HG03060 (cell line): ENCODE measurements around the gene UTP14A.

Source experiments
- ATAC-seq: cut with Tn5 transposase; IDR thresholded peaks from one replicate; pipeline ENCODE4 v1.9.1; 2021; ENCODE audit warnings: low read depth, moderate number of reproducible peaks; ENCODE audit not compliant: unreplicated experiment

The UTP14A gene

GRCh38 chrX:129939986-129940385, 34.0 kb downstream of the UTP14A start:
- ATAC-seq: no peak

- ATAC-seq: no peak
Observed at GRCh38 chrX:129940721-129941120, 34.8 kb downstream of the UTP14A start.

GRCh38 chrX:129945131-129945530, 39.2 kb downstream of the UTP14A start:
- no peak for ATAC-seq

- ATAC-seq: no peak
Observed at GRCh38 chrX:129953334-129953648, 47.3 kb downstream of the UTP14A start.

GRCh38 chrX:129953881-129954280, 47.9 kb downstream of the UTP14A start:
- ATAC-seq: no peak

GRCh38 chrX:129954804-129955203, 48.8 kb downstream of the UTP14A start:
- ATAC-seq: no peak

GRCh38 chrX:129955682-129956081, 49.7 kb downstream of the UTP14A start:
- no peak for ATAC-seq

- no peak for ATAC-seq
Observed at GRCh38 chrX:129956145-129956544, 50.2 kb downstream of the UTP14A start.

GRCh38 chrX:129956765-129957164, 50.8 kb downstream of the UTP14A start:
- ATAC-seq: no peak

- ATAC-seq: no peak
Observed at GRCh38 chrX:129957241-129958082, 51.5 kb downstream of the UTP14A start.

GRCh38 chrX:129958083-129958465, 52.1 kb downstream of the UTP14A start:
- ATAC-seq: no peak

- no peak for ATAC-seq
Observed at GRCh38 chrX:129958814-129959492, 53.0 kb downstream of the UTP14A start.

- no peak for ATAC-seq
Observed at GRCh38 chrX:129959493-129959832, 53.5 kb downstream of the UTP14A start.

- ATAC-seq: peak; percentile 61
Observed at GRCh38 chrX:129961180-129962083, 55.5 kb downstream of the UTP14A start.

GRCh38 chrX:129963729-129964128, 57.8 kb downstream of the UTP14A start:
- ATAC-seq: no peak

GRCh38 chrX:129965166-129965565, 59.2 kb downstream of the UTP14A start:
- no peak for ATAC-seq

- ATAC-seq: no peak
Observed at GRCh38 chrX:129968968-129969367, 63.0 kb downstream of the UTP14A start.

GRCh38 chrX:129976441-129976840, 70.5 kb downstream of the UTP14A start:
- ATAC-seq: no peak
